ENCODE measurements around the gene RYR2.
"Not testable (repeated sequence)": the region's sequence is repeated elsewhere in the genome, so short reads cannot be mapped to it uniquely, and the experiment has no call there.

Gene RYR2

GRCh38 chr1:237074371-237075117 lies 32.6 kb downstream of the RYR2 start:
- no peak for DNase-seq (ENCODE audit: low read depth in 2 of 2, low spot score in 1 of 2)

- DNase-seq (ENCODE audit: low read depth in 2 of 2, low spot score in 1 of 2), result no peak
These were observed 42.5 kb downstream of the RYR2 start for GRCh38 chr1:237084341-237085077.

- DNase-seq (ENCODE audit: low read depth in 2 of 2, low spot score in 1 of 2), result no peak
These were observed 49.7 kb downstream of the RYR2 start for GRCh38 chr1:237091691-237092090.

GRCh38 chr1:237093691-237094090 lies 51.7 kb downstream of the RYR2 start:
- DNase-seq (ENCODE audit: low read depth in 2 of 2, low spot score in 1 of 2), result no peak

GRCh38 chr1:237098541-237098940 lies 56.6 kb downstream of the RYR2 start:
- DNase-seq (ENCODE audit: low read depth in 2 of 2, low spot score in 1 of 2), result no peak

GRCh38 chr1:237103021-237103420 lies 61.0 kb downstream of the RYR2 start:
- DNase-seq (ENCODE audit: low read depth in 2 of 2, low spot score in 1 of 2), result no peak

- no peak for DNase-seq (ENCODE audit: low read depth in 2 of 2, low spot score in 1 of 2)
These were observed 62.1 kb downstream of the RYR2 start for GRCh38 chr1:237104096-237104495.

GRCh38 chr1:237105826-237106225 lies 63.8 kb downstream of the RYR2 start:
- no peak for DNase-seq (ENCODE audit: low read depth in 2 of 2, low spot score in 1 of 2)

GRCh38 chr1:237108297-237109040 lies 66.5 kb downstream of the RYR2 start:
- DNase-seq (ENCODE audit: low read depth in 2 of 2, low spot score in 1 of 2), result no peak

GRCh38 chr1:237111807-237112206 lies 69.8 kb downstream of the RYR2 start:
- no peak for DNase-seq (ENCODE audit: low read depth in 2 of 2, low spot score in 1 of 2)

- DNase-seq (ENCODE audit: low read depth in 2 of 2, low spot score in 1 of 2), result no peak
These were observed 70.7 kb downstream of the RYR2 start for GRCh38 chr1:237112663-237113062.

GRCh38 chr1:237115035-237115434 lies 73.1 kb downstream of the RYR2 start:
- DNase-seq (ENCODE audit: low read depth in 2 of 2, low spot score in 1 of 2), result no peak

GRCh38 chr1:237119091-237119490 lies 77.1 kb downstream of the RYR2 start:
- DNase-seq (ENCODE audit: low read depth in 2 of 2, low spot score in 1 of 2), result no peak

- DNase-seq (ENCODE audit: low read depth in 2 of 2, low spot score in 1 of 2), result no peak
These were observed 78.7 kb downstream of the RYR2 start for GRCh38 chr1:237120683-237121082.

GRCh38 chr1:237124856-237125462 lies 83.0 kb downstream of the RYR2 start:
- DNase-seq (ENCODE audit: low read depth in 2 of 2, low spot score in 1 of 2), result no peak

GRCh38 chr1:237126180-237126579 lies 84.2 kb downstream of the RYR2 start:
- DNase-seq (ENCODE audit: low read depth in 2 of 2, low spot score in 1 of 2), result no peak

GRCh38 chr1:237127301-237127700 lies 85.3 kb downstream of the RYR2 start:
- DNase-seq (ENCODE audit: low read depth in 2 of 2, low spot score in 1 of 2), result not testable (repeated sequence)

GRCh38 chr1:237133921-237134320 lies 91.9 kb downstream of the RYR2 start:
- no peak for DNase-seq (ENCODE audit: low read depth in 2 of 2, low spot score in 1 of 2)

- no peak for DNase-seq (ENCODE audit: low read depth in 2 of 2, low spot score in 1 of 2)
These were observed 92.9 kb downstream of the RYR2 start for GRCh38 chr1:237134929-237135328.

GRCh38 chr1:237138551-237138950 lies 96.6 kb downstream of the RYR2 start:
- no peak for DNase-seq (ENCODE audit: low read depth in 2 of 2, low spot score in 1 of 2)

- DNase-seq (ENCODE audit: low read depth in 2 of 2, low spot score in 1 of 2), result no peak
These were observed 97.7 kb downstream of the RYR2 start for GRCh38 chr1:237139732-237140131.

- no peak for DNase-seq (ENCODE audit: low read depth in 2 of 2, low spot score in 1 of 2)
These were observed 99.0 kb downstream of the RYR2 start for GRCh38 chr1:237140986-237141385.

All from stimulated activated CD8-positive, alpha-beta memory T cell treated with anti-CD3 and anti-CD28 coated beads, Interleukin-4, amount 100 ng/mL, for 1 hour (primary cell).